Body of pancreas (tissue), 4 donors: ENCODE measurements around the gene CAPN12.
A peak's percentile ranks its signal among the peaks of the same experiment; 100 is the strongest.

Source experiments
- POLR2A ChIP-seq, 3 donors: fragments of 450-650 bp; IDR thresholded peaks; one replicate each; pipeline ENCODE4 v1.6.1; 2016; ENCODE audit warnings: antibody characterized with exemption in 3 of 3, mild to moderate bottlenecking in 2 of 3
- TF ChIP-seq, protein P1 (sequence below), 7 experiments: fragments of 450-650 bp in 4 of 7; fragments of 200-600 bp in 3 of 7; sonication (generic) in 3 of 7; IDR thresholded peaks; one replicate each; pipeline ENCODE4 v1.5.1; 2016 to 2019; ENCODE audit warnings: antibody characterized with exemption in 7 of 7

GRCh38 chr19:38769635-38770211, 25.4 kb upstream of the CAPN12 start:
- TF ChIP-seq, protein P1, sequence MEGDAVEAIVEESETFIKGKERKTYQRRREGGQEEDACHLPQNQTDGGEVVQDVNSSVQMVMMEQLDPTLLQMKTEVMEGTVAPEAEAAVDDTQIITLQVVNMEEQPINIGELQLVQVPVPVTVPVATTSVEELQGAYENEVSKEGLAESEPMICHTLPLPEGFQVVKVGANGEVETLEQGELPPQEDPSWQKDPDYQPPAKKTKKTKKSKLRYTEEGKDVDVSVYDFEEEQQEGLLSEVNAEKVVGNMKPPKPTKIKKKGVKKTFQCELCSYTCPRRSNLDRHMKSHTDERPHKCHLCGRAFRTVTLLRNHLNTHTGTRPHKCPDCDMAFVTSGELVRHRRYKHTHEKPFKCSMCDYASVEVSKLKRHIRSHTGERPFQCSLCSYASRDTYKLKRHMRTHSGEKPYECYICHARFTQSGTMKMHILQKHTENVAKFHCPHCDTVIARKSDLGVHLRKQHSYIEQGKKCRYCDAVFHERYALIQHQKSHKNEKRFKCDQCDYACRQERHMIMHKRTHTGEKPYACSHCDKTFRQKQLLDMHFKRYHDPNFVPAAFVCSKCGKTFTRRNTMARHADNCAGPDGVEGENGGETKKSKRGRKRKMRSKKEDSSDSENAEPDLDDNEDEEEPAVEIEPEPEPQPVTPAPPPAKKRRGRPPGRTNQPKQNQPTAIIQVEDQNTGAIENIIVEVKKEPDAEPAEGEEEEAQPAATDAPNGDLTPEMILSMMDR (IDR thresholded peaks at IDR 0.05), result peak in 6 of 7 experiments; percentile 47 to 87 (median 74)
- TF ChIP-seq POLR2A (IDR thresholded peaks at IDR 0.05), result peak in 1 of 3 donors; percentile 27
